NCI-H69 (cell line): ENCODE results near the gene PCDHA2.
"Not testable (repeated sequence)": the region's sequence is repeated elsewhere in the genome, so short reads cannot be mapped to it uniquely, and the experiment has no call there.

Source experiments
- DNase-seq: peaks from one replicate; lab custom pipeline; 2025; lab: John Stamatoyannopoulos, UW

PCDHA2 gene

DNA sequence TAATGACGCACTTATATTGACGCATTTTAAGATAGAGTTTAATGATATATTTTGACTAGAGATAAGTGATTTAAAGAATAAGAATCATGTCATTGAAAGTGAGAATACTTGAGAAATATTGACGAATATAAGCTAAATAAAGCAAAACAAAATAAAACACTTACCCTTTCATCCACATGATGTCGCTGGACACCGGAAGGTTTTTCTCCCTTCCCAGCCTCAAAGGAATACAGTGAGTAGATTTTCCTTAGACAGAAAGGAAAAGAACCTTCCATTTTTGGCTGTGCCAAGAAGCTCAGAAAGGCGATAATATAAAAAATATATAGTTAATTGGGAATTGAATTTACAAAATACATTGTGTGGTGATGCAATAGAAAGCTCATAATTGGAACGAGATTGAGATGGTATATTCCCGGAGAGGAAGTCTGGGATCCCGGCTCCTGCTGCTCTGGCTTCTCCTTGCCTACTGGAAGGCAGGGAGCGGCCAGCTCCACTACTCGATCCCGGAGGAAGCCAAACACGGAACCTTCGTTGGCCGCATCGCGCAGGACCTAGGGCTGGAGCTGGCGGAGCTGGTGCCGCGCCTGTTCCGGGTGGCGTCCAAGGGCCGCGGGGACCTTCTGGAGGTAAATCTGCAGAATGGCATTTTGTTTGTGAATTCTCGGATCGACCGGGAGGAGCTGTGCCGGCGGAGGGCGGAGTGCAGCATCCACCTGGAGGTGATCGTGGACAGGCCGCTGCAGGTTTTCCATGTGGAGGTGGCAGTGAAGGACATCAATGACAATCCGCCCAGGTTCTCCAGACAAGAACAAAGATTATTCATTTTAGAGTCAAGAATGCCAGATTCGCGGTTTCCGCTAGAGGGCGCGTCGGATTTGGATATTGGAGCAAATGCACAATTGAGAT lies 27.0 kb downstream of the PCDHA2 start, which contains the start of gene PCDHA5:
PCDHA5 (plus strand) TSS at position 239 of the 906 bp plus-strand sequence.
- no peak for DNase-seq

DNA sequence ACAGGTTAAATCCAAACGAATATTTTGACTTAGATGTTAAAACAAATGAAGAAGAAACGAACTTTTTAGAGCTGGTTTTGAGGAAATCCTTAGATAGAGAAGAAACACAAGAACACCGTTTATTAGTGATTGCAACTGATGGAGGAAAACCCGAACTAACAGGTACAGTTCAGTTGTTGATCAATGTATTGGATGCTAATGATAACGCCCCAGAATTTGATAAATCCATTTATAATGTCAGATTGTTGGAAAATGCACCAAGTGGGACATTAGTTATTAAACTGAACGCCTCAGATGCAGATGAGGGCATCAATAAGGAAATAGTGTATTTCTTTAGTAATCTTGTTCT lies 27.6 kb downstream of the PCDHA2 start:
- DNase-seq, result no peak

DNA sequence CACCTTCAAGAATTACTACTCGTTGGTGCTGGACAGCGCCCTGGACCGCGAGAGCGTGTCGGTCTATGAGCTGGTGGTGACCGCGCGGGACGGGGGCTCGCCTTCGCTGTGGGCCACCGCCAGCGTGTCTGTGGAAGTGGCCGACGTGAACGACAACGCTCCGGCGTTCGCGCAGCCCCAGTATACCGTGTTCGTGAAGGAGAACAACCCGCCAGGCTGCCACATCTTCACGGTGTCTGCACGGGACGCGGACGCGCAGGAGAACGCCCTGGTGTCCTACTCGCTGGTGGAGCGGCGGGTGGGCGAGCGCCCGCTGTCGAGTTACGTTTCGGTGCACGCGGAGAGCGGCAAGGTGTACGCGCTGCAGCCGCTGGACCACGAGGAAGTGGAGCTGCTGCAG lies 28.3 kb downstream of the PCDHA2 start:
- DNase-seq, result not testable (repeated sequence)

DNA sequence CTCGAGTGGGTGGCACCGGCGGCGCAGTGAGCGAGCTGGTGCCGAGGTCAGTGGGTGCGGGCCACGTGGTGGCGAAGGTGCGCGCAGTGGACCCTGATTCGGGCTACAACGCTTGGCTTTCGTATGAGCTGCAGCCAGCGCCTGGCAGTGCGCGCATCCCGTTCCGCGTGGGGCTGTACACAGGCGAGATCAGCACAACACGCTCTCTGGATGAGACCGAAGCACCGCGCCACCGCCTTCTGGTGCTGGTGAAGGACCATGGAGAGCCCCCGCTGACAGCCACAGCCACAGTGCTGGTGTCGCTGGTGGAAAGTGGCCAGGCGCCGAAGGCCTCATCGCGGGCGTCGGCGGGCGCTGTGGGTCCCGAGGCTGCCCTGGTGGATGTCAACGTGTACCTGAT lies 28.8 kb downstream of the PCDHA2 start:
- DNase-seq, result no peak

DNA sequence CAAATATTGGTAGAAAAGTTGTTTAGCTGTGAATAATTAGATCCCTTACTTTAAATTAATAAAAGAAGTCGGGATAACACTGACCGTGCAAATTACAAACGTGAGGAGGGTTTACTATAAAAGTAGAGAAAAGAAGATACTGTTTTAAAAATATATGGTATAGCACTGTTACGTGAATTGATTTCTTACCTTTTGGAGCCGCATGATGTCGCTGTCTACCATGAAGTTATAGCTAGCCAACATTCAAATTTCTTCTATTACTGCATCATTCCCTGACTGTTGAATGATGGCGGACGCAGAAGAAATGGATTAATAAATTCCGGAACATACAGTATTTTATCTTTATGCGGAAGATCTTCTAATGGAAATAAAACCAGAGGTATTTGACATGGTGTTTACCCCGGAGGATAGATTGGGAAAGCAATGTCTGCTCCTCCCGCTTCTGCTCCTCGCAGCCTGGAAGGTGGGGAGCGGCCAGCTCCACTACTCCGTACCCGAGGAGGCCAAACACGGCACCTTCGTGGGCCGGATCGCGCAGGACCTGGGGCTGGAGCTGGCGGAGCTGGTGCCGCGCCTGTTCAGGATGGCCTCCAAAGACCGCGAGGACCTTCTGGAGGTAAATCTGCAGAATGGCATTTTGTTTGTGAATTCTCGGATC lies 33.2 kb downstream of the PCDHA2 start, which contains the start of gene PCDHA6:
PCDHA6 (plus strand) TSS at position 257 of the 658 bp plus-strand sequence; CDS start at position 389, 132 bp downstream.
- DNase-seq, result peak; percentile 71

DNA sequence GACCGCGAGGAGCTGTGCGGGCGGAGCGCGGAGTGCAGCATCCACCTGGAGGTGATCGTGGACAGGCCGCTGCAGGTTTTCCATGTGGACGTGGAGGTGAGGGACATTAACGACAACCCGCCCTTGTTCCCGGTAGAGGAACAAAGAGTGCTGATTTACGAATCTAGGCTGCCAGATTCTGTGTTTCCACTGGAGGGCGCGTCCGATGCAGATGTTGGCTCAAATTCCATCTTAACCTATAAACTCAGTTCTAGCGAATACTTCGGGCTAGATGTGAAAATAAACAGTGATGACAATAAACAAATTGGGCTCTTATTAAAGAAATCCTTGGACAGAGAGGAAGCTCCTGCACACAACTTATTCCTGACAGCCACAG lies 33.7 kb downstream of the PCDHA2 start:
- peak; percentile 75 for DNase-seq

DNA sequence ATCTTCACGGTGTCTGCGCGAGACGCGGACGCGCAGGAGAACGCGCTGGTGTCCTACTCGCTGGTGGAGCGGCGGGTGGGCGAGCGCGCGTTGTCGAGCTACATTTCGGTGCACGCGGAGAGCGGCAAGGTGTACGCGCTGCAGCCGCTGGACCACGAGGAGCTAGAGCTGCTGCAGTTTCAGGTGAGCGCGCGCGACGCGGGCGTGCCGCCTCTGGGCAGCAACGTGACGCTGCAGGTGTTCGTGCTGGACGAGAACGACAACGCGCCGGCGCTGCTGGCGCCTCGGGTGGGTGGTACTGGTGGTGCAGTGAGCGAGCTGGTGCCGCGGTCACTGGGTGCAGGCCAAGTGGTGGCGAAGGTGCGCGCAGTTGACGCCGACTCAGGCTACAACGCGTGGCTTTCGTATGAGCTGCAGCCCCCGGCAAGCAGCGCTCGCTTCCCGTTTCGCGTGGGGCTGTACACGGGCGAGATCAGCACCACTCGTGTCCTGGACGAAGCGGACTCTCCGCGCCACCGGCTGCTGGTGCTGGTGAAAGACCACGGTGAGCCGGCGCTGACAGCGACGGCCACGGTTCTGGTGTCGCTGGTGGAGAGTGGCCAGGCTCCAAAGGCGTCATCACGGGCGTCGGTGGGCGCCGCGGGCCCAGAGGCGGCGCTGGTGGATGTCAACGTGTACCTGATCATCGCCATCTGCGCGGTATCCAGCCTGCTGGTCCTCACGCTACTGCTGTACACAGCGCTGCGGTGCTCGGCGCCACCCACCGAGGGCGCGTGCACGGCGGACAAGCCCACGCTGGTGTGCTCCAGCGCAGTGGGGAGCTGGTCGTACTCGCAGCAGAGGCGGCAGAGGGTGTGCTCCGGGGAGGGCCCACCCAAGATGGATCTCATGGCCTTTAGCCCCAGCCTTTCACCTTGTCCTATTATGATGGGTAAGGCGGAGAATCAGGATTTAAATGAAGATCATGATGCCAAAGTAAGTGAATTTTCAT lies 35.2 kb downstream of the PCDHA2 start:
- DNase-seq, result not testable (repeated sequence)

DNA sequence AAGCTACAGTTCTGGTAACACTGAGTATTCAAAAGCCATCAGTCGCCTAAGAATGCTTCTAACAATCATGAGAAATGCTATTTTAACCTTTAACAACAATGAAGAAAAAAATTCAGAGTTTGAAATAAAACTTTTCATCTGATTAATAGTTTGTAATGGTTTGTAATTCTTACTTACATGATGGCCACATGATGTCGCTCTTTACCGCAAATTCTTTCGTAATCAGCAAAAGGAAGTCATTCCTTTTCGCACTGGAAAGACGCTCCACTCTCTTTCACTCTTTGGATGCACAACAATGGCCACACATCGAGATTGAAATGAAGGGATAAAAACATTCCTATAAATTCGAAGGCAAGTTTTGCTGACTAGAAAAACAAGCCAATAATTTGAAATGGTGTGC lies 39.3 kb downstream of the PCDHA2 start, which contains the start of gene PCDHA7:
PCDHA7 (plus strand) TSS at position 277 of the 400 bp plus-strand sequence; CDS start at position 392, 115 bp downstream.
- no peak for DNase-seq

DNA sequence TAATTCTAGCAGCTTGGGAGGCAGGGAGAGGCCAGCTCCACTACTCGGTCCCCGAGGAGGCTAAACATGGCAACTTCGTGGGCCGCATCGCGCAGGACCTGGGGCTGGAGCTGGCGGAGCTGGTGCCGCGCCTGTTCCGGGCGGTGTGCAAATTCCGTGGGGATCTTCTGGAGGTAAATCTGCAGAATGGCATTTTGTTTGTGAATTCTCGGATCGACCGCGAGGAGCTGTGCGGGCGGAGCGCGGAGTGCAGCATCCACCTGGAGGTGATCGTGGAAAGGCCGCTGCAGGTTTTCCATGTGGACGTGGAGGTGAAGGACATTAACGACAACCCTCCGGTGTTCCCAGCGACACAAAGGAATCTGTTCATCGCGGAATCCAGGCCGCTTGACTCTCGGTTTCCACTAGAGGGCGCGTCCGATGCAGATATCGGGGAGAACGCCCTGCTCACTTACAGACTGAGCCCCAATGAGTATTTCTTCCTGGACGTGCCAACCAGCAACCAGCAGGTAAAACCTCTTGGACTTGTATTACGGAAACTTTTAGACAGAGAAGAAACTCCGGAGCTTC lies 39.9 kb downstream of the PCDHA2 start:
- DNase-seq, result not testable (repeated sequence)

DNA sequence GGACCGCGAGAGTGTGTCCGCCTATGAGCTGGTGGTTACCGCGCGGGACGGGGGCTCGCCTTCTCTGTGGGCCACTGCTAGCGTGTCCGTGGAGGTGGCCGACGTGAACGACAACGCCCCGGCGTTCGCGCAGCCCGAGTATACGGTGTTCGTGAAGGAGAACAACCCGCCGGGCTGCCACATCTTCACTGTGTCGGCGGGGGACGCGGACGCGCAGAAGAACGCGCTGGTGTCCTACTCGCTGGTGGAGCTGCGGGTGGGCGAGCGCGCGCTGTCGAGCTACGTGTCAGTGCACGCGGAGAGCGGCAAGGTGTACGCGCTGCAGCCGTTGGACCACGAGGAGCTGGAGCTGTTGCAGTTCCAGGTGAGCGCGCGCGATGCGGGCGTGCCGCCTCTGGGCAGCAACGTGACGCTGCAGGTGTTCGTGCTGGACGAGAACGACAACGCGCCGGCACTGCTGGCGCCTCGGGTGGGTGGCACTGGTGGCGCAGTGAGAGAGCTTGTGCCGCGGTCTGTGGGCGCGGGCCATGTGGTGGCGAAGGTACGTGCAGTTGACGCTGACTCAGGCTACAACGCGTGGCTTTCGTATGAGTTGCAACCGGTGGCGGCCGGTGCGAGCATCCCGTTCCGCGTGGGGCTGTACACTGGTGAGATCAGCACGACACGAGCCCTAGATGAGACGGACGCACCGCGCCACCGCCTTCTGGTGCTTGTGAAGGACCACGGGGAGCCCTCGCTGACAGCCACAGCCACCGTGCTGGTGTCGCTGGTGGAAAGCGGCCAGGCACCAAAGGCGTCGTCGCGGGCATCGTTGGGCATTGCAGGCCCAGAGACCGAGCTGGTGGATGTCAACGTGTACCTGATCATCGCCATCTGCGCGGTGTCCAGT lies 41.2 kb downstream of the PCDHA2 start:
- DNase-seq, result no peak

DNA sequence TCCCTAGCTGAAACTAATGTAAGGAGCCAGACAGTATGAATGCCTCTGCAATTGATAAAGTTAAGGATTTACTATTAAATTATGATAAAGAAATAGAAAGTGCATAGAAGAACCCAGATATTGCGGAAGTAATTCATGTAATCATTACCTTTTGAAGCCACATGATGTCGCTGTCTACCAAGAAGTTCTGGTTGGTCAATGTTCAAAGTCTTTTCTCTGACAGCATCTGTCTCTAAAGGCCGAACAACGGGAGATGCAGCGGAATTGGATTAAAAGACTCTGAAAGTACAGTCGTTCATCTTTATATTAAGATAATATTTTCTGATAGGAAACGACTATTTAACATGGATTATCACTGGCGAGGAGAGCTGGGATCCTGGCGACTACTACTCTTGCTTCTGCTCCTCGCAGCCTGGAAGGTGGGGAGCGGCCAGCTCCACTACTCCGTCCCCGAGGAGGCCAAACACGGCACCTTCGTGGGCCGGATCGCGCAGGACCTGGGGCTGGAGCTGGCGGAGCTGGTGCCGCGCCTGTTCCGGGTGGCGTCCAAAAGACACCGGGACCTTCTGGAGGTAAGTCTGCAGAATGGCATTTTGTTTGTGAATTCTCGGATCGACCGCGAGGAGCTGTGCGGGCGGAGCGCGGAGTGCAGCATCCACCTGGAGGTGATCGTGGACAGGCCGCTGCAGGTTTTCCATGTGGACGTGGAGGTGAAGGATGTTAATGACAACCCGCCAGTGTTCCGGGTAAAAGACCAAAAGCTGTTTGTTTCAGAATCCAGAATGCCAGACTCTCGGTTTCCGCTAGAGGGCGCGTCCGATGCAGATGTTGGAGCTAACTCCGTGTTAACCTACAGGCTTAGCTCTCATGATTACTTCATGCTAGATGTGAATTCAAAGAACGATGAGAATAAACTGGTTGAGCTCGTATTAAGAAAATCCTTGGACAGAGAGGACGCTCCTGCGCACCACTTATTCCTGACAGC lies 46.6 kb downstream of the PCDHA2 start, which contains the start of gene PCDHA8:
PCDHA8 (plus strand) TSS at position 210 of the 985 bp plus-strand sequence; CDS start at position 345, 135 bp downstream.
- DNase-seq, result peak; percentile 20

DNA sequence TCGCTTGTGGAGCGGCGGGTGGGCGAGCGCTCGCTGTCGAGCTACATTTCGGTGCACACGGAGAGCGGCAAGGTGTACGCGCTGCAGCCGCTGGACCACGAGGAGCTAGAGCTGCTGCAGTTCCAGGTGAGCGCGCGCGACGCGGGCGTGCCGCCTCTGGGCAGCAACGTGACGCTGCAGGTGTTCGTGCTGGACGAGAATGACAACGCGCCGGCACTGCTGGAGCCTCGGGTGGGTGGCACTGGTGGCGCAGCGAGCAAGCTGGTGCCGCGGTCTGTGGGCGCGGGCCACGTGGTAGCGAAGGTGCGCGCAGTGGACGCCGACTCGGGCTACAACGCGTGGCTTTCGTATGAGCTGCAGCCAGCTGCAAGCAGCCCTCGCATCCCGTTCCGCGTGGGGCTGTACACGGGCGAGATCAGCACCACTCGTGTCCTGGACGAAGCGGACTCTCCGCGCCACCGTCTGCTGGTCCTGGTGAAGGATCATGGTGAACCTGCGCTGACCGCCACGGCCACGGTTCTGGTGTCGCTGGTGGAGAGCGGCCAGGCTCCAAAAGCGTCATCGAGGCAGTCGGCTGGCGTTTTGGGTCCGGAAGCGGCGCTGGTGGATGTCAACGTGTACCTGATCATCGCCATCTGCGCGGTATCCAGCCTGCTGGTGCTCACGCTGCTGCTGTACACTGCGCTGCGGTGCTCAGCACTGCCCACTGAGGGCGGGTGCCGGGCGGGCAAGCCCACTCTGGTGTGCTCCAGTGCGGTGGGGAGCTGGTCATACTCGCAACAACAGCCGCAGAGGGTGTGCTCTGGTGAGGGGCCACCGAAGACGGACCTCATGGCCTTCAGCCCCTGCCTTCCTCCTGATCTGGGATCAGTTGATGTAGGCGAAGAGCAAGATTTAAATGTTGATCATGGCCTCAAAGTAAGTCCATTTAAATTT lies 48.4 kb downstream of the PCDHA2 start:
- DNase-seq, result no peak
